HepG2 (cell line): ENCODE results near the gene CUL9. TPM values are rescaled to one million over a fixed set of nuclear protein-coding genes. Genes with fewer than 3 reads are reported as not detected.

ENCODE experiments used
- MED1 ChIP-seq: sonication (generic); formaldehyde crosslinking; IDR thresholded peaks from 2 replicates; pipeline ENCODE4 v1.4.0; 2020; ENCODE audit warnings: missing genetic modification reagents
- MIER2 ChIP-seq: IDR thresholded peaks from 2 replicates; pipeline ENCODE4 v1.6.1; 2016; ENCODE audit warnings: missing biosample characterization, missing genetic modification reagents
- NCOA5 ChIP-seq: sonication (generic); formaldehyde crosslinking; IDR thresholded peaks from 2 replicates; pipeline ENCODE4 v1.4.0; 2020; ENCODE audit warnings: missing genetic modification reagents
- REPIN1 ChIP-seq: sonication (generic); formaldehyde crosslinking; IDR thresholded peaks from 2 replicates; pipeline ENCODE4 v1.8.0; 2022; ENCODE audit warnings: missing genetic modification reagents, low read depth, mild to moderate bottlenecking, borderline replicate concordance
- SOX5 ChIP-seq: IDR thresholded peaks from 2 replicates; pipeline ENCODE4 v1.6.1; 2016; ENCODE audit warnings: borderline replicate concordance
- ZNF101 ChIP-seq: sonication (generic); formaldehyde crosslinking; IDR thresholded peaks from 2 replicates; pipeline ENCODE4 v1.4.0; 2020; ENCODE audit warnings: mild to moderate bottlenecking, low read depth, missing genetic modification reagents, borderline replicate concordance
- ZNF235 ChIP-seq: sonication (generic); formaldehyde crosslinking; IDR thresholded peaks from 2 replicates; pipeline ENCODE4 v1.8.1; 2023; ENCODE audit warnings: mild to moderate bottlenecking, missing genetic modification reagents, borderline replicate concordance
- ZNF878 ChIP-seq: sonication (generic); formaldehyde crosslinking; IDR thresholded peaks from 2 replicates; pipeline ENCODE4 v1.8.1; 2023; ENCODE audit warnings: mild to moderate bottlenecking, missing genetic modification reagents, moderate library complexity
- polyA plus RNA-seq, 8 experiments: library from polyadenylated mRNA; depleted of rRNA in 3 of 8; stranded (reverse) in 7 of 8; unstranded in 1 of 8; fragments of >200 nt; fragmentation: Illumina TruSeq in 4 of 8; extraction: Trizol in 4 of 8; gene quantifications; 2 replicates each; pipeline versions ENCODE4 v1.2.1 to v1.2.3, GENCODE V29; 2011 to 2016; ENCODE audit warnings: low read depth in 4 of 8, missing spikeins in 1 of 8, mixed read lengths in 1 of 8; ENCODE audit not compliant: insufficient read depth in 1 of 8
- total RNA-seq, 5 experiments: library from RNA; depleted of rRNA; stranded (reverse); fragments of >200 nt; fragmentation: Illumina TruSeq; extraction: Trizol; gene quantifications; 2 replicates each; pipeline ENCODE4 v1.2.3, GENCODE V29; 2016; ENCODE audit warnings: low read depth in 1 of 5
- TF ChIP-seq, protein P1 (sequence below): fragments of 450-650 bp; IDR thresholded peaks from 2 replicates; pipeline ENCODE4 v1.6.1; 2016
- TF ChIP-seq, protein P2 (sequence below): sonication (generic); formaldehyde crosslinking; IDR thresholded peaks from 2 replicates; pipeline ENCODE4 v1.8.0; 2022; ENCODE audit warnings: missing genetic modification reagents, mild to moderate bottlenecking, inconsistent platforms, borderline replicate concordance
- TF ChIP-seq, protein P3 (sequence below): IDR thresholded peaks from 2 replicates; pipeline ENCODE4 v1.6.1; 2016; ENCODE audit warnings: low read depth, missing genetic modification reagents, missing compliant biosample characterization
- TF ChIP-seq, protein P4 (sequence below): IDR thresholded peaks from 2 replicates; pipeline ENCODE4 v1.6.1; 2016; ENCODE audit warnings: low read depth, control low read depth
- TF ChIP-seq, protein P5 (sequence below): sonication (generic); formaldehyde crosslinking; IDR thresholded peaks from 2 replicates; pipeline ENCODE4 v1.4.0; 2020; ENCODE audit warnings: missing genetic modification reagents
- TF ChIP-seq, protein P6 (sequence below): sonication (generic); formaldehyde crosslinking; IDR thresholded peaks from 2 replicates; pipeline ENCODE4 v1.5.0; 2020; ENCODE audit warnings: mild to moderate bottlenecking, missing genetic modification reagents

Gene CUL9
- total and polyA plus RNA-seq, 2 of the 13 experiments (the other 11 are each of a cell fraction or from before 2014, with no cell fraction given) = 11.4 to 13.7 TPM

DNA sequence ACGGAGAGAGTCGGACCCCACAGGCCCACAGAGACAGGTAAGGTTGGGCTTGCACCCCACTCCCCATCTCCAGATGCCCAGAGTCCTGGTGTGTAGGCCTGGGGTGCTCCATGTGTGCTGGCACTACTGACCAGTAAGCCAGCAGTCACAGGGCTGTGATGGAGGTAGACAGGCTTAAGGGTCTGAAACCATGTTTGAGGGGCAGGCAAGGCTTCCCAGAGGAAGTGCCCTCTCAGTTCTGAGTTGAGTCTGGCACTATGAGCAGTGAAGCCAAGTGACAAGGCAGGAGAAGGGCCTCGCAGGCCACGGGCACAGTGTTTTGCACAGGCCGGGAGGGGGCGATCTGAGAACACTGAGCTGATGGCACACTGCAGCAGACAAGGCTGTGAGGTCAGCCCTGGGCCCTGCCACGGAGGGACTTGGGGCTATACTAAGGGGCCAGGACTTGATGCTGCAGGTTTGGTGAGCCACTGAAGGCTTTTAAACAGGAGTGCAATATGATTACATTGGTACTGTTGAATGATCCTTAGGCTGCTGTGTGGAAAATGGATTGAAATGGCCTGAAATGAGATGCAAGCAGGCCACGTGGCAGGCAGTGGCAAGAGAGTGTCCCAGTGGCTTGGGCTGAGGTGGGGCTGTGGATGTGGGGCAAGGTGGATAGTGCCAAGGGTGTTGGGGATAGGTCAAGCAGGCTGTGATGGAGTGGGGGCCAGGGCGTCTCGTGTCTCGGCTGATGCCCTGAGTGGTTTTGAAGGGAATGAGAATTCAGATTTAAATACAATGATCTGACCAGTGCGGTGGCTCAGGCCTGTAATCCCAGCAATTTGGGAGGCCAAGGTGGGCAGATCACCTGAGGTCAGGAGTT lies 81.5 kb downstream of the CUL9 start (continued):
- TF ChIP-seq REPIN1 = peak; percentile 97
- TF ChIP-seq, protein P1, sequence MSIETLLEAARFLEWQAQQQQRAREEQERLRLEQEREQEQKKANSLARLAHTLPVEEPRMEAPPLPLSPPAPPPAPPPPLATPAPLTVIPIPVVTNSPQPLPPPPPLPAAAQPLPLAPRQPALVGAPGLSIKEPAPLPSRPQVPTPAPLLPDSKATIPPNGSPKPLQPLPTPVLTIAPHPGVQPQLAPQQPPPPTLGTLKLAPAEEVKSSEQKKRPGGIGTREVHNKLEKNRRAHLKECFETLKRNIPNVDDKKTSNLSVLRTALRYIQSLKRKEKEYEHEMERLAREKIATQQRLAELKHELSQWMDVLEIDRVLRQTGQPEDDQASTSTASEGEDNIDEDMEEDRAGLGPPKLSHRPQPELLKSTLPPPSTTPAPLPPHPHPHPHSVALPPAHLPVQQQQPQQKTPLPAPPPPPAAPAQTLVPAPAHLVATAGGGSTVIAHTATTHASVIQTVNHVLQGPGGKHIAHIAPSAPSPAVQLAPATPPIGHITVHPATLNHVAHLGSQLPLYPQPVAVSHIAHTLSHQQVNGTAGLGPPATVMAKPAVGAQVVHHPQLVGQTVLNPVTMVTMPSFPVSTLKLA = no peak
- no peak for TF ChIP-seq ZNF878 (CRISPR knock-in tag)
- TF ChIP-seq MED1 = no peak
- TF ChIP-seq ZNF101 (CRISPR knock-in tag) = no peak
- no peak for TF ChIP-seq NCOA5 (CRISPR knock-in tag)
- TF ChIP-seq ZNF235 (CRISPR knock-in tag) = no peak
- 0 out of 2 replicates have a peak, but pooled peaks have one; percentile 34 for TF ChIP-seq SOX5 (CRISPR knock-in tag)
- TF ChIP-seq, protein P2, sequence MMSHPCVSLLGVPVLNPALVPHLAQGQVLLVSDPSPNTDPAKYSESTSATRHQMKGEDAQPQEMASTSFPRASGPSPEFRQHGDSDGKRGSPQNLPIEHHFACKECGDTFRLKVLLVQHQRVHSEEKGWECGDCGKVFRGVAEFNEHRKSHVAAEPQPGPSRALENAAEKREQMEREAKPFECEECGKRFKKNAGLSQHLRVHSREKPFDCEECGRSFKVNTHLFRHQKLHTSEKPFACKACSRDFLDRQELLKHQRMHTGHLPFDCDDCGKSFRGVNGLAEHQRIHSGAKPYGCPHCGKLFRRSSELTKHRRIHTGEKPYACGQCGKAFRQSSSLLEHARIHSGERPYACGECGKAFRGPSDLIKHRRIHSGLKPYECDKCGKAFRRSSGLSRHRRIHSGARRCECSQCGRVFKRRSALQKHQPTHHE = no peak
- TF ChIP-seq, protein P3, sequence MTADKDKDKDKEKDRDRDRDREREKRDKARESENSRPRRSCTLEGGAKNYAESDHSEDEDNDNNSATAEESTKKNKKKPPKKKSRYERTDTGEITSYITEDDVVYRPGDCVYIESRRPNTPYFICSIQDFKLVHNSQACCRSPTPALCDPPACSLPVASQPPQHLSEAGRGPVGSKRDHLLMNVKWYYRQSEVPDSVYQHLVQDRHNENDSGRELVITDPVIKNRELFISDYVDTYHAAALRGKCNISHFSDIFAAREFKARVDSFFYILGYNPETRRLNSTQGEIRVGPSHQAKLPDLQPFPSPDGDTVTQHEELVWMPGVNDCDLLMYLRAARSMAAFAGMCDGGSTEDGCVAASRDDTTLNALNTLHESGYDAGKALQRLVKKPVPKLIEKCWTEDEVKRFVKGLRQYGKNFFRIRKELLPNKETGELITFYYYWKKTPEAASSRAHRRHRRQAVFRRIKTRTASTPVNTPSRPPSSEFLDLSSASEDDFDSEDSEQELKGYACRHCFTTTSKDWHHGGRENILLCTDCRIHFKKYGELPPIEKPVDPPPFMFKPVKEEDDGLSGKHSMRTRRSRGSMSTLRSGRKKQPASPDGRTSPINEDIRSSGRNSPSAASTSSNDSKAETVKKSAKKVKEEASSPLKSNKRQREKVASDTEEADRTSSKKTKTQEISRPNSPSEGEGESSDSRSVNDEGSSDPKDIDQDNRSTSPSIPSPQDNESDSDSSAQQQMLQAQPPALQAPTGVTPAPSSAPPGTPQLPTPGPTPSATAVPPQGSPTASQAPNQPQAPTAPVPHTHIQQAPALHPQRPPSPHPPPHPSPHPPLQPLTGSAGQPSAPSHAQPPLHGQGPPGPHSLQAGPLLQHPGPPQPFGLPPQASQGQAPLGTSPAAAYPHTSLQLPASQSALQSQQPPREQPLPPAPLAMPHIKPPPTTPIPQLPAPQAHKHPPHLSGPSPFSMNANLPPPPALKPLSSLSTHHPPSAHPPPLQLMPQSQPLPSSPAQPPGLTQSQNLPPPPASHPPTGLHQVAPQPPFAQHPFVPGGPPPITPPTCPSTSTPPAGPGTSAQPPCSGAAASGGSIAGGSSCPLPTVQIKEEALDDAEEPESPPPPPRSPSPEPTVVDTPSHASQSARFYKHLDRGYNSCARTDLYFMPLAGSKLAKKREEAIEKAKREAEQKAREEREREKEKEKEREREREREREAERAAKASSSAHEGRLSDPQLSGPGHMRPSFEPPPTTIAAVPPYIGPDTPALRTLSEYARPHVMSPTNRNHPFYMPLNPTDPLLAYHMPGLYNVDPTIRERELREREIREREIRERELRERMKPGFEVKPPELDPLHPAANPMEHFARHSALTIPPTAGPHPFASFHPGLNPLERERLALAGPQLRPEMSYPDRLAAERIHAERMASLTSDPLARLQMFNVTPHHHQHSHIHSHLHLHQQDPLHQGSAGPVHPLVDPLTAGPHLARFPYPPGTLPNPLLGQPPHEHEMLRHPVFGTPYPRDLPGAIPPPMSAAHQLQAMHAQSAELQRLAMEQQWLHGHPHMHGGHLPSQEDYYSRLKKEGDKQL (CRISPR knock-in tag) = no peak
- TF ChIP-seq, protein P4, sequence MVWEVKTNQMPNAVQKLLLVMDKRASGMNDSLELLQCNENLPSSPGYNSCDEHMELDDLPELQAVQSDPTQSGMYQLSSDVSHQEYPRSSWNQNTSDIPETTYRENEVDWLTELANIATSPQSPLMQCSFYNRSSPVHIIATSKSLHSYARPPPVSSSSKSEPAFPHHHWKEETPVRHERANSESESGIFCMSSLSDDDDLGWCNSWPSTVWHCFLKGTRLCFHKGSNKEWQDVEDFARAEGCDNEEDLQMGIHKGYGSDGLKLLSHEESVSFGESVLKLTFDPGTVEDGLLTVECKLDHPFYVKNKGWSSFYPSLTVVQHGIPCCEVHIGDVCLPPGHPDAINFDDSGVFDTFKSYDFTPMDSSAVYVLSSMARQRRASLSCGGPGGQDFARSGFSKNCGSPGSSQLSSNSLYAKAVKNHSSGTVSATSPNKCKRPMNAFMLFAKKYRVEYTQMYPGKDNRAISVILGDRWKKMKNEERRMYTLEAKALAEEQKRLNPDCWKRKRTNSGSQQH (CRISPR knock-in tag) = no peak; the same call in 1 of the 2 replicates
- TF ChIP-seq, protein P5, sequence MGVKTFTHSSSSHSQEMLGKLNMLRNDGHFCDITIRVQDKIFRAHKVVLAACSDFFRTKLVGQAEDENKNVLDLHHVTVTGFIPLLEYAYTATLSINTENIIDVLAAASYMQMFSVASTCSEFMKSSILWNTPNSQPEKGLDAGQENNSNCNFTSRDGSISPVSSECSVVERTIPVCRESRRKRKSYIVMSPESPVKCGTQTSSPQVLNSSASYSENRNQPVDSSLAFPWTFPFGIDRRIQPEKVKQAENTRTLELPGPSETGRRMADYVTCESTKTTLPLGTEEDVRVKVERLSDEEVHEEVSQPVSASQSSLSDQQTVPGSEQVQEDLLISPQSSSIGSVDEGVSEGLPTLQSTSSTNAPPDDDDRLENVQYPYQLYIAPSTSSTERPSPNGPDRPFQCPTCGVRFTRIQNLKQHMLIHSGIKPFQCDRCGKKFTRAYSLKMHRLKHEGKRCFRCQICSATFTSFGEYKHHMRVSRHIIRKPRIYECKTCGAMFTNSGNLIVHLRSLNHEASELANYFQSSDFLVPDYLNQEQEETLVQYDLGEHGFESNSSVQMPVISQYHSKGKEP (CRISPR knock-in tag) = 0 out of 2 replicates have a peak, but pooled peaks have one; percentile 45
- TF ChIP-seq MIER2 = peak; percentile 60; the same call in 1 of the 2 replicates
- TF ChIP-seq, protein P6, sequence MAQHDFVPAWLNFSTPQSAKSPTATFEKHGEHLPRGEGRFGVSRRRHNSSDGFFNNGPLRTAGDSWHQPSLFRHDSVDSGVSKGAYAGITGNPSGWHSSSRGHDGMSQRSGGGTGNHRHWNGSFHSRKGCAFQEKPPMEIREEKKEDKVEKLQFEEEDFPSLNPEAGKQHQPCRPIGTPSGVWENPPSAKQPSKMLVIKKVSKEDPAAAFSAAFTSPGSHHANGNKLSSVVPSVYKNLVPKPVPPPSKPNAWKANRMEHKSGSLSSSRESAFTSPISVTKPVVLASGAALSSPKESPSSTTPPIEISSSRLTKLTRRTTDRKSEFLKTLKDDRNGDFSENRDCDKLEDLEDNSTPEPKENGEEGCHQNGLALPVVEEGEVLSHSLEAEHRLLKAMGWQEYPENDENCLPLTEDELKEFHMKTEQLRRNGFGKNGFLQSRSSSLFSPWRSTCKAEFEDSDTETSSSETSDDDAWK = no peak
